ENCODE measurements around the gene ALDH4A1. TPM values are rescaled to one million over a fixed set of nuclear protein-coding genes. Genes with fewer than 3 reads are reported as not detected.

ALDH4A1 gene
- total and polyA plus RNA-seq, 4 donors = 4.8 to 12.7 (median 9.5) TPM

GRCh38 chr1:18880585-18880984 lies 21.8 kb downstream of the ALDH4A1 start:
- ATAC-seq (ENCODE audit: low FRiP score) (no peak), DNase-seq (no peak)
- H3K27ac ChIP-seq (ENCODE audit: low read depth in 1 of 2, low read length in 2 of 2) = no peak overlapping the region
- H3K36me3 ChIP-seq (ENCODE audit: control insufficient read depth in 1 of 2, insufficient read depth in 2 of 2, low read length in 1 of 2) = no peaks in the 10 kb centered on the region
- no peaks in the 10 kb centered on the region for H3K9me3 ChIP-seq (ENCODE audit: control insufficient read depth, low read length)
- H3K4me1 ChIP-seq (ENCODE audit: control insufficient read depth in 1 of 2, insufficient read depth in 2 of 2, low read length in 2 of 2) = no peaks in the 10 kb centered on the region
- intact Hi-C loops (cut with DNase I) = loop anchor here in 1 of 2 donors (5.0 kb wide), 1 partner anchor 197 kb away; no protein-coding TSS in a partner anchor
- H3K4me3 ChIP-seq (ENCODE audit: low read length in 2 of 2) = no peak overlapping the region
- no peaks in the 10 kb centered on the region for H3K27me3 ChIP-seq (ENCODE audit: control insufficient read depth in 1 of 2, insufficient read depth in 2 of 2, low read length in 1 of 2)
- WGBS, 2 donors = 82 to 89% methylated on average over 1 of the region's 1 CpG

GRCh38 chr1:18879791-18880309 lies 22.5 kb downstream of the ALDH4A1 start:
- 85 to 87% methylated on average over 20 to 21 of the region's 21 CpGs for WGBS, 2 donors
- intact Hi-C loops (cut with DNase I) = loop anchor here (5.0 kb wide), 2 partner anchors 197 to 283 kb away; no protein-coding TSS in a partner anchor
- DNase-seq (no peak), ATAC-seq (ENCODE audit: low FRiP score) (no peak)
- H3K4me1 ChIP-seq (ENCODE audit: control insufficient read depth in 1 of 2, insufficient read depth in 2 of 2, low read length in 2 of 2) = no peaks in the 10 kb centered on the region
- H3K27ac ChIP-seq (ENCODE audit: low read depth in 1 of 2, low read length in 2 of 2) = no peak overlapping the region
- H3K27me3 ChIP-seq (ENCODE audit: control insufficient read depth in 1 of 2, insufficient read depth in 2 of 2, low read length in 1 of 2) = no peaks in the 10 kb centered on the region
- no peak overlapping the region for H3K4me3 ChIP-seq (ENCODE audit: low read length in 2 of 2)
- no peaks in the 10 kb centered on the region for H3K9me3 ChIP-seq (ENCODE audit: control insufficient read depth, low read length)
- H3K36me3 ChIP-seq (ENCODE audit: control insufficient read depth in 1 of 2, insufficient read depth in 2 of 2, low read length in 1 of 2) = no peaks in the 10 kb centered on the region

GRCh38 chr1:18879215-18879790 lies 23.1 kb downstream of the ALDH4A1 start:
- WGBS, 2 donors = 87 to 89% methylated on average over 12 of the region's 12 CpGs
- Histone ChIP-seq H3K9me3 (ENCODE audit: control insufficient read depth, low read length) (no peaks in the 10 kb centered on the region), H3K27me3 (ENCODE audit: control insufficient read depth in 1 of 2, insufficient read depth in 2 of 2, low read length in 1 of 2) (no peaks in the 10 kb centered on the region), H3K4me1 (ENCODE audit: control insufficient read depth in 1 of 2, insufficient read depth in 2 of 2, low read length in 2 of 2) (no peaks in the 10 kb centered on the region), H3K36me3 (ENCODE audit: control insufficient read depth in 1 of 2, insufficient read depth in 2 of 2, low read length in 1 of 2) (no peaks in the 10 kb centered on the region), H3K27ac (ENCODE audit: low read depth in 1 of 2, low read length in 2 of 2) (no peak overlapping the region), H3K4me3 (ENCODE audit: low read length in 2 of 2) (no peak overlapping the region)
- intact Hi-C loops (cut with DNase I) = loop anchor here in 1 of 2 donors (5.0 kb wide), 1 partner anchor 282 kb away; no protein-coding TSS in a partner anchor
- no peak for DNase-seq
- ATAC-seq (ENCODE audit: low FRiP score) = no peak

- H3K36me3 ChIP-seq (ENCODE audit: control insufficient read depth in 1 of 2, insufficient read depth in 2 of 2, low read length in 1 of 2) = no peaks in the 10 kb centered on the region
- intact Hi-C loops (cut with DNase I) = loop anchor here in 1 of 2 donors (5.0 kb wide), 1 partner anchor 281 kb away; no protein-coding TSS in a partner anchor
- DNase-seq (no peak), ATAC-seq (ENCODE audit: low FRiP score) (no peak)
- WGBS, 2 donors = 79 to 85% methylated on average over 12 of the region's 12 CpGs
- no peaks in the 10 kb centered on the region for H3K27me3 ChIP-seq (ENCODE audit: control insufficient read depth in 1 of 2, insufficient read depth in 2 of 2, low read length in 1 of 2)
- H3K4me1 ChIP-seq (ENCODE audit: control insufficient read depth in 1 of 2, insufficient read depth in 2 of 2, low read length in 2 of 2) = no peaks in the 10 kb centered on the region
- H3K9me3 ChIP-seq (ENCODE audit: control insufficient read depth, low read length) = no peaks in the 10 kb centered on the region
- no peak overlapping the region for H3K4me3 ChIP-seq (ENCODE audit: low read length in 2 of 2)
- H3K27ac ChIP-seq (ENCODE audit: low read depth in 1 of 2, low read length in 2 of 2) = no peak overlapping the region
Observed at GRCh38 chr1:18878538-18879214, 23.7 kb downstream of the ALDH4A1 start.

- no peak overlapping the region for H3K4me3 ChIP-seq (ENCODE audit: low read length in 2 of 2)
- no peaks in the 10 kb centered on the region for H3K4me1 ChIP-seq (ENCODE audit: control insufficient read depth in 1 of 2, insufficient read depth in 2 of 2, low read length in 2 of 2)
- 93 to 94% methylated on average over 35 of the region's 35 CpGs for whole genome bisulfite sequencing, 2 donors
- ATAC-seq (ENCODE audit: low FRiP score) (no peak), DNase-seq (no peak)
- no peaks in the 10 kb centered on the region for H3K27me3 ChIP-seq (ENCODE audit: control insufficient read depth in 1 of 2, insufficient read depth in 2 of 2, low read length in 1 of 2)
- H3K27ac ChIP-seq (ENCODE audit: low read depth in 1 of 2, low read length in 2 of 2) = no peak overlapping the region
- H3K9me3 ChIP-seq (ENCODE audit: control insufficient read depth, low read length) = no peaks in the 10 kb centered on the region
- intact Hi-C loops (cut with DNase I) = loop anchor here in 1 of 2 donors (5.0 kb wide), 1 partner anchor 280 kb away; no protein-coding TSS in a partner anchor
- H3K36me3 ChIP-seq (ENCODE audit: control insufficient read depth in 1 of 2, insufficient read depth in 2 of 2, low read length in 1 of 2) = no peaks in the 10 kb centered on the region
Observed at GRCh38 chr1:18877282-18877681, 25.1 kb downstream of the ALDH4A1 start.

GRCh38 chr1:18876210-18876609 lies 26.1 kb downstream of the ALDH4A1 start:
- no peak for ATAC-seq (ENCODE audit: low FRiP score)

GRCh38 chr1:18875796-18876128 lies 26.6 kb downstream of the ALDH4A1 start:
- Histone ChIP-seq H3K4me1 (ENCODE audit: control insufficient read depth in 1 of 2, insufficient read depth in 2 of 2, low read length in 2 of 2) (no peaks in the 10 kb centered on the region), H3K4me3 (ENCODE audit: low read length in 2 of 2) (no peak overlapping the region), H3K36me3 (ENCODE audit: control insufficient read depth in 1 of 2, insufficient read depth in 2 of 2, low read length in 1 of 2) (no peaks in the 10 kb centered on the region), H3K9me3 (ENCODE audit: control insufficient read depth, low read length) (no peaks in the 10 kb centered on the region), H3K27ac (ENCODE audit: low read depth in 1 of 2, low read length in 2 of 2) (no peak overlapping the region), H3K27me3 (ENCODE audit: control insufficient read depth in 1 of 2, insufficient read depth in 2 of 2, low read length in 1 of 2) (no peaks in the 10 kb centered on the region)
- 87 to 90% methylated on average over 3 of the region's 3 CpGs for WGBS, 2 donors
- no peak for DNase-seq
- ATAC-seq (ENCODE audit: low FRiP score) = no peak
- intact Hi-C loops (cut with DNase I) = loop anchor here in 1 of 2 donors (5.0 kb wide), 1 partner anchor 278 kb away; no protein-coding TSS in a partner anchor

More at GRCh38 chr1:18876210-18876609, 26.1 kb downstream of the ALDH4A1 start:
- H3K27me3 ChIP-seq (ENCODE audit: control insufficient read depth in 1 of 2, insufficient read depth in 2 of 2, low read length in 1 of 2) = no peaks in the 10 kb centered on the region
- intact Hi-C loops (cut with DNase I) = loop anchor here in 1 of 2 donors (5.0 kb wide), 1 partner anchor 279 kb away; no protein-coding TSS in a partner anchor
- no peaks in the 10 kb centered on the region for H3K9me3 ChIP-seq (ENCODE audit: control insufficient read depth, low read length)
- H3K36me3 ChIP-seq (ENCODE audit: control insufficient read depth in 1 of 2, insufficient read depth in 2 of 2, low read length in 1 of 2) = no peaks in the 10 kb centered on the region
- no peak for DNase-seq
- WGBS, 2 donors = 91% methylated on average over 10 of the region's 10 CpGs
- no peak overlapping the region for H3K4me3 ChIP-seq (ENCODE audit: low read length in 2 of 2)
- H3K4me1 ChIP-seq (ENCODE audit: control insufficient read depth in 1 of 2, insufficient read depth in 2 of 2, low read length in 2 of 2) = no peaks in the 10 kb centered on the region
- H3K27ac ChIP-seq (ENCODE audit: low read depth in 1 of 2, low read length in 2 of 2) = no peak overlapping the region

- no peaks in the 10 kb centered on the region for H3K27me3 ChIP-seq (ENCODE audit: control insufficient read depth in 1 of 2, insufficient read depth in 2 of 2, low read length in 1 of 2)
- no peak overlapping the region for H3K4me3 ChIP-seq (ENCODE audit: low read length in 2 of 2)
- intact Hi-C loops (cut with DNase I) = loop anchor here in 1 of 2 donors (5.0 kb wide), 1 partner anchor 278 kb away; no protein-coding TSS in a partner anchor
- DNase-seq (peak; percentile 86 to 93), ATAC-seq (ENCODE audit: low FRiP score) (peak; percentile 76)
- WGBS, 2 donors = 36 to 38% methylated on average over 20 of the region's 20 CpGs
- no peak overlapping the region for H3K27ac ChIP-seq (ENCODE audit: low read depth in 1 of 2, low read length in 2 of 2)
- H3K4me1 ChIP-seq (ENCODE audit: control insufficient read depth in 1 of 2, insufficient read depth in 2 of 2, low read length in 2 of 2) = no peaks in the 10 kb centered on the region
- H3K9me3 ChIP-seq (ENCODE audit: control insufficient read depth, low read length) = no peaks in the 10 kb centered on the region
- H3K36me3 ChIP-seq (ENCODE audit: control insufficient read depth in 1 of 2, insufficient read depth in 2 of 2, low read length in 1 of 2) = no peaks in the 10 kb centered on the region
Observed at GRCh38 chr1:18875107-18875795, 27.1 kb downstream of the ALDH4A1 start.
